A673 (cell line): ENCODE measurements around the gene MUL1.

Experiments
- EZH2 ChIP-seq: fragments of 200-600 bp; sonication (generic); IDR thresholded peaks from 2 replicates; pipeline ENCODE4 v1.6.1; 2017; ENCODE audit warnings: borderline replicate concordance, low read depth, mild to moderate bottlenecking, mixed read lengths, antibody characterized with exemption, low read length; ENCODE audit not compliant: poor library complexity, severe bottlenecking
- TF ChIP-seq, protein P1 (sequence below): fragments of 300-800, 200-600 bp; sonication (generic); conservative IDR thresholded peaks from 2 replicates; pipeline ENCODE4 v1.5.1; 2017; ENCODE audit warnings: low read depth, mild to moderate bottlenecking, antibody characterized with exemption, low read length, moderate library complexity, mixed read lengths

DNA sequence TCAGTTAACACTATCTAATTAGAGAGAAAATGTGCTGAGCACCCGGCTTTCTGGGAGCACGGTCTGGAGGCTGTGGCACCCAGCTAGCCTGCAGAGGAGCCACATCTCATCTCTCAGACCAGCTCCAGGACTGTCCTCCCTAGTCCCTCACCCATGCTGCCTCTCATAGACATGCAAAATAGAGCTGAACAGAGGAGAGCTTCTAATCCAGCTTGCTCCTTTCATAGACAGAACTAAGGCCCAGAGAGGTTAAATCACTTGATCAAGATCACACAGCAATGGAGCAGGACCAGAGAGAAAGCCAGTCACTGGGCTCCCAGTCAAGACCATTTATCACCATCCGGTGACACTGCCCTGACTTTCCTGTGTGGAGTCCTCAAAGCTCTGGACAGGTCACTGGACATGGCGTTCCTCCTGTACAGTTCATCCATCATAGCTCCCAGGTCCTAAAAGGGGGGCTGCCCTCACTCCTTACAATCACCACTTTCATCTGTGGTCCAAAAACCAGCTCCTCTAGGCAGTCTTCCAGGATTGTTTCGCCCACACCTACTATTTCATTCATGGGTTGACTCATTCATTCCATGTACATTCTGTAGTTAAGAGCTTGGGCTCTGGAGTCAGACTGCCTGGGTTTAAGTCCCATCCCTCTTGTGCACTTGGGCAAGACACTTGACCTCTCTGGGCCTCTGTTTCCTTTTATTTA is 13.2 kb downstream of the MUL1 start:
- TF ChIP-seq, protein P1, sequence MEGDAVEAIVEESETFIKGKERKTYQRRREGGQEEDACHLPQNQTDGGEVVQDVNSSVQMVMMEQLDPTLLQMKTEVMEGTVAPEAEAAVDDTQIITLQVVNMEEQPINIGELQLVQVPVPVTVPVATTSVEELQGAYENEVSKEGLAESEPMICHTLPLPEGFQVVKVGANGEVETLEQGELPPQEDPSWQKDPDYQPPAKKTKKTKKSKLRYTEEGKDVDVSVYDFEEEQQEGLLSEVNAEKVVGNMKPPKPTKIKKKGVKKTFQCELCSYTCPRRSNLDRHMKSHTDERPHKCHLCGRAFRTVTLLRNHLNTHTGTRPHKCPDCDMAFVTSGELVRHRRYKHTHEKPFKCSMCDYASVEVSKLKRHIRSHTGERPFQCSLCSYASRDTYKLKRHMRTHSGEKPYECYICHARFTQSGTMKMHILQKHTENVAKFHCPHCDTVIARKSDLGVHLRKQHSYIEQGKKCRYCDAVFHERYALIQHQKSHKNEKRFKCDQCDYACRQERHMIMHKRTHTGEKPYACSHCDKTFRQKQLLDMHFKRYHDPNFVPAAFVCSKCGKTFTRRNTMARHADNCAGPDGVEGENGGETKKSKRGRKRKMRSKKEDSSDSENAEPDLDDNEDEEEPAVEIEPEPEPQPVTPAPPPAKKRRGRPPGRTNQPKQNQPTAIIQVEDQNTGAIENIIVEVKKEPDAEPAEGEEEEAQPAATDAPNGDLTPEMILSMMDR = no peak
- TF ChIP-seq EZH2 = no peak
